ENCODE measurements around the gene FRAT2.
"Not testable (repeated sequence)": the region's sequence is repeated elsewhere in the genome, so short reads cannot be mapped to it uniquely, and the experiment has no call there.

FRAT2 gene

GRCh38 chr10:97353945-97354344, 19.4 kb upstream of the FRAT2 start:
- H3K4me3 ChIP-seq (ENCODE audit: low read depth, low read length), result no peak overlapping the region
- TF ChIP-seq POLR2A (IDR thresholded peaks at IDR 0.05; ENCODE audit: extremely low read depth, insufficient read length), result no peak
- no peak for TF ChIP-seq MAX (IDR thresholded peaks at IDR 0.05; ENCODE audit: low read depth, low read length)
- TF ChIP-seq MYC (IDR thresholded peaks at IDR 0.05; ENCODE audit: low read depth, low read length), result no peak
- no peak for TF ChIP-seq CTCF (IDR thresholded peaks at IDR 0.05; ENCODE audit: low read depth, low read length)
- peak; percentile 47 for DNase-seq (ENCODE audit: low read depth)

- TF ChIP-seq MAX (IDR thresholded peaks at IDR 0.05; ENCODE audit: low read depth, low read length) (no peak), CTCF (IDR thresholded peaks at IDR 0.05; ENCODE audit: low read depth, low read length) (no peak), MYC (IDR thresholded peaks at IDR 0.05; ENCODE audit: low read depth, low read length) (no peak), POLR2A (IDR thresholded peaks at IDR 0.05; ENCODE audit: extremely low read depth, insufficient read length) (no peak)
- no peak overlapping the region for H3K4me3 ChIP-seq (ENCODE audit: low read depth, low read length)
- no peak for DNase-seq (ENCODE audit: low read depth)
Measured at GRCh38 chr10:97349752-97350513, 15.4 kb upstream of the FRAT2 start.

GRCh38 chr10:97347317-97347716, 12.8 kb upstream of the FRAT2 start:
- no peak overlapping the region for H3K4me3 ChIP-seq (ENCODE audit: low read depth, low read length)
- TF ChIP-seq MYC (IDR thresholded peaks at IDR 0.05; ENCODE audit: low read depth, low read length) (no peak), CTCF (IDR thresholded peaks at IDR 0.05; ENCODE audit: low read depth, low read length) (no peak)
- DNase-seq (ENCODE audit: low read depth), result no peak

GRCh38 chr10:97343664-97344063, 9.1 kb upstream of the FRAT2 start:
- DNase-seq (ENCODE audit: low read depth); H3K4me3 ChIP-seq (ENCODE audit: low read depth, low read length): not testable (repeated sequence)

- TF ChIP-seq MYC (IDR thresholded peaks at IDR 0.05; ENCODE audit: low read depth, low read length), result no peak
- no peak for TF ChIP-seq CTCF (IDR thresholded peaks at IDR 0.05; ENCODE audit: low read depth, low read length)
- TF ChIP-seq MAX (IDR thresholded peaks at IDR 0.05; ENCODE audit: low read depth, low read length), result no peak
- no peak for TF ChIP-seq POLR2A (IDR thresholded peaks at IDR 0.05; ENCODE audit: extremely low read depth, insufficient read length)
- DNase-seq (ENCODE audit: low read depth), result no peak
- no peak overlapping the region for H3K4me3 ChIP-seq (ENCODE audit: low read depth, low read length)
Measured at GRCh38 chr10:97341416-97341815, 6.9 kb upstream of the FRAT2 start.

GRCh38 chr10:97338041-97338440, 3.5 kb upstream of the FRAT2 start:
- DNase-seq (ENCODE audit: low read depth), result no peak
- no peak overlapping the region for H3K4me3 ChIP-seq (ENCODE audit: low read depth, low read length)
- TF ChIP-seq POLR2A (IDR thresholded peaks at IDR 0.05; ENCODE audit: extremely low read depth, insufficient read length) (no peak), MAX (IDR thresholded peaks at IDR 0.05; ENCODE audit: low read depth, low read length) (no peak), MYC (IDR thresholded peaks at IDR 0.05; ENCODE audit: low read depth, low read length) (no peak), CTCF (IDR thresholded peaks at IDR 0.05; ENCODE audit: low read depth, low read length) (no peak)
